Endothelial cell of umbilical vein (primary cell): ENCODE measurements around the gene OR52A5. TPM values are rescaled to one million over a fixed set of nuclear protein-coding genes. Genes with fewer than 3 reads are reported as not detected.

ENCODE experiments used
- BruUV-seq: library from RNA; stranded (reverse); fragments of 400-500 nt; replicated peaks from 2 replicates; lab custom pipeline; 2021; lab: Mats Ljungman, UMichigan
- CTCF ChIA-PET: fragments of 300-600, 350-600 bp; sonication (Branson Sonifier 250); formaldehyde crosslinking; loops from one replicate; lab custom pipeline; 2021; ENCODE audit warnings: antibody characterized with exemption, inconsistent platforms; lab: Charles Lee
- POLR2A ChIA-PET: fragments of 300-600, 350-600 bp; sonication (Branson Sonifier 250); formaldehyde crosslinking; loops from one replicate; lab custom pipeline; 2021; ENCODE audit warnings: antibody characterized with exemption, inconsistent platforms; lab: Charles Lee
- DNase-seq: peaks from one replicate; pipeline ENCODE4 v3.0.0-alpha.2; 2011; ENCODE audit warnings: low read depth, low spot score
- FAIRE-seq: peaks from 2 replicates; lab custom pipeline; 2011; peaks lifted over from hg19 to GRCh38; lab: Jason Lieb, UNC
- H2AFZ ChIP-seq: 2 replicates; pipeline ENCODE4 v1.6.0; 2012; ENCODE audit warnings: low read depth, low read length, control low read depth, inconsistent platforms
- H3K27ac ChIP-seq: 2 replicates; pipeline ENCODE4 v1.5.1; 2011; ENCODE audit warnings: low read depth, mild to moderate bottlenecking, control low read depth, low read length, moderate library complexity; ENCODE audit not compliant: insufficient read depth
- H3K27me3 ChIP-seq, 2 experiments: 2 replicates each; pipeline versions ENCODE4 v1.6.0 to v1.6.1; 2011; ENCODE audit warnings: low read length in 2 of 2, mixed read lengths in 1 of 2; ENCODE audit not compliant: control insufficient read depth in 2 of 2, insufficient read depth in 2 of 2
- H3K36me3 ChIP-seq, 2 experiments: 2 replicates in 1 of 2; 3 replicates in 1 of 2; pipeline ENCODE4 v1.5.1; 2011; ENCODE audit warnings: low read length in 2 of 2, mild to moderate bottlenecking in 1 of 2, moderate library complexity in 1 of 2; ENCODE audit not compliant: control insufficient read depth in 2 of 2, insufficient read depth in 2 of 2; ENCODE audit errors: extremely low read depth in 1 of 2
- H3K4me1 ChIP-seq: 3 replicates; pipeline ENCODE4 v1.5.1; 2011; ENCODE audit warnings: mild to moderate bottlenecking, low read length; ENCODE audit not compliant: control insufficient read depth, insufficient read depth; ENCODE audit errors: extremely low read depth
- H3K4me2 ChIP-seq: 2 replicates; pipeline ENCODE4 v1.6.1; 2011; ENCODE audit warnings: low read length, control low read depth, mixed read lengths; ENCODE audit not compliant: insufficient read depth
- H3K4me3 ChIP-seq, 3 experiments: fragments of 200-600 bp in 1 of 3; sonication (generic), shearing (Covaris generic) in 1 of 3; replicated peaks in 1 of 3; 2 replicates each; pipeline ENCODE4 v1.5.1; 2011 to 2016; ENCODE audit warnings: control low read depth in 3 of 3, low read length in 3 of 3, mild to moderate bottlenecking in 2 of 3, inconsistent platforms in 1 of 3, low read depth in 1 of 3, moderate library complexity in 1 of 3; ENCODE audit not compliant: insufficient read depth in 1 of 3
- H3K79me2 ChIP-seq: 2 replicates; pipeline ENCODE4 v1.6.0; 2012; ENCODE audit warnings: low read length, inconsistent platforms; ENCODE audit not compliant: control insufficient read depth, insufficient read depth
- H3K9ac ChIP-seq: replicated peaks from 2 replicates; pipeline ENCODE3; 2011; ENCODE audit warnings: low read length, control low read depth; ENCODE audit not compliant: insufficient read depth; ENCODE audit errors: extremely low read depth
- H3K9me1 ChIP-seq: replicated peaks from 3 replicates; pipeline ENCODE4 v1.6.0; 2011; ENCODE audit warnings: mild to moderate bottlenecking, low read length; ENCODE audit not compliant: control insufficient read depth, insufficient read depth; ENCODE audit errors: extremely low read depth
- H3K9me3 ChIP-seq: replicated peaks from 2 replicates; pipeline ENCODE4 v1.5.1; 2012; ENCODE audit warnings: low read length, inconsistent platforms; ENCODE audit not compliant: control insufficient read depth, insufficient read depth
- H4K20me1 ChIP-seq: replicated peaks from 2 replicates; pipeline ENCODE3; 2011; ENCODE audit warnings: mild to moderate bottlenecking, low read length; ENCODE audit not compliant: control insufficient read depth, insufficient read depth; ENCODE audit errors: extremely low read depth
- EZH2 ChIP-seq: IDR thresholded peaks from 2 replicates; pipeline ENCODE4 v1.6.1; 2012; ENCODE audit warnings: borderline replicate concordance, low read depth, mild to moderate bottlenecking, moderate library complexity, low read length, inconsistent platforms; ENCODE audit not compliant: severe bottlenecking
- FOS ChIP-seq: IDR thresholded peaks from 2 replicates; pipeline ENCODE4 v1.6.1; 2011; ENCODE audit warnings: mild to moderate bottlenecking, low read length, moderate library complexity, borderline replicate concordance; ENCODE audit not compliant: insufficient read depth
- GATA2 ChIP-seq: IDR thresholded peaks from 2 replicates; pipeline ENCODE4 v1.7.0; 2011; ENCODE audit warnings: low read depth, mild to moderate bottlenecking, moderate library complexity, mixed read lengths, low read length; ENCODE audit not compliant: insufficient read length, insufficient read depth
- JUN ChIP-seq: IDR thresholded peaks from 2 replicates; pipeline ENCODE4 v1.6.1; 2011; ENCODE audit warnings: borderline replicate concordance, low read depth; ENCODE audit not compliant: insufficient read length, insufficient read depth
- MYC ChIP-seq: IDR thresholded peaks from one replicate; pipeline ENCODE4 v1.6.1; 2011; ENCODE audit warnings: mild to moderate bottlenecking, low read depth, low read length
- POLR2A ChIP-seq: IDR thresholded peaks from 2 replicates; pipeline ENCODE4 v1.6.1; 2012; ENCODE audit warnings: low read depth, mild to moderate bottlenecking, control low read depth, low read length
- POLR2AphosphoS5 ChIP-seq: IDR thresholded peaks from 2 replicates; pipeline ENCODE4 v1.6.1; 2012; ENCODE audit warnings: low read depth, mild to moderate bottlenecking, control low read depth, low read length, moderate library complexity; ENCODE audit not compliant: insufficient read depth
- dilution Hi-C: fragments of 300-500 bp; cut with MboI; formaldehyde crosslinking; loops from one replicate; pipeline ENCODE4 v1.15.0; 2019; ENCODE audit warnings: low sequenced_read_pairs; ENCODE audit not compliant: extremely low pct_ligation_motif_present
- intact Hi-C: fragments of 100-400 bp; cut with micrococcal nuclease; formaldehyde crosslinking; loops from one replicate; pipeline ENCODE4 v1.10.0; 2022
- polyA plus RNA-seq, 4 experiments: library from polyadenylated mRNA; depleted of rRNA in 3 of 4; stranded (reverse) in 3 of 4; unstranded in 1 of 4; fragments of >200 nt; gene quantifications; 2 replicates each; pipeline versions ENCODE4 v1.2.1 to v1.2.3, GENCODE V29; 2011 to 2012; ENCODE audit warnings: missing spikeins in 1 of 4
- total RNA-seq: library from RNA; stranded (reverse); gene quantifications from 2 replicates; pipeline ENCODE4 v1.2.3, GENCODE V29; 2021
- TF ChIP-seq, protein P1 (sequence below), 2 donors: IDR thresholded peaks; 1 replicate in 1 of 2; 2 replicates in 1 of 2; pipeline ENCODE4 v1.5.1; 2011; ENCODE audit warnings: low read length in 2 of 2, mild to moderate bottlenecking in 2 of 2, moderate library complexity in 2 of 2, control low read depth in 1 of 2, inconsistent platforms in 1 of 2, low read depth in 1 of 2; ENCODE audit not compliant: insufficient read depth in 1 of 2; ENCODE audit errors: extremely low read depth in 1 of 2
- TF ChIP-seq, protein P2 (sequence below): IDR thresholded peaks from 2 replicates; pipeline ENCODE4 v1.6.1; 2011; ENCODE audit not compliant: insufficient read depth, insufficient read length

OR52A5 gene
- total and polyA plus RNA-seq, 2 donors (not counting 3 experiments of a cell fraction or from before 2014, with no cell fraction given), result not detected

DNA sequence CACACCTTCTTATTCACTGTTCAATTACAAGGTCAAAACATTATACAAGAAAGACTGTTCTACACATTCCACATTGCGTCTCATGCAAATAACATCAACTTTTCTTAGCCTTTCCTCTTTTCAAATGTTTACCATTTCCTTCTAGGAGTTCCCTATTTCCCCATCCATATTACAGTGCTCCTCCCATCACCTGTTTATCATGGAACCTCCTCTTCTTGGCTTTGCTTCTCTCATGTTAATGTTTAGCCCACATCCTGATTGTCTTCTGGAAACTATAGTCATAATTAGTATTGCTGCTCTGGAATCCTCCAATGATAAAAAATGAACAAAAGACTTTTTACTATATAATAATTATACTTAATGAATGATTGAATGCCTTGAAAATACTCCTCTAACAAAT, 47.5 kb downstream of the OR52A5 start:
- no TSS peak for BruUV-seq
- Histone ChIP-seq H3K36me3 (no peaks in the 10 kb centered on the region), H4K20me1 (no peaks in the 10 kb centered on the region), H3K27ac (no peak overlapping the region), H3K9ac (no peak overlapping the region), H3K79me2 (no peaks in the 10 kb centered on the region), H3K27me3 (no peaks in the 10 kb centered on the region), H3K9me1 (no peaks in the 10 kb centered on the region), H2AFZ (no peak overlapping the region), H3K4me1 (no peaks in the 10 kb centered on the region), H3K9me3 (no peaks in the 10 kb centered on the region), H3K4me3 (no peak overlapping the region), H3K4me2 (no peak overlapping the region)
- POLR2A ChIA-PET, result no interaction called here
- intact Hi-C loops, result no loop called here
- DNase-seq (no peak), FAIRE-seq (no peak)
- CTCF ChIA-PET, result no interaction called here
- no peak for TF ChIP-seq JUN
- TF ChIP-seq POLR2AphosphoS5, result no peak
- TF ChIP-seq EZH2, result no peak
- TF ChIP-seq, protein P1, sequence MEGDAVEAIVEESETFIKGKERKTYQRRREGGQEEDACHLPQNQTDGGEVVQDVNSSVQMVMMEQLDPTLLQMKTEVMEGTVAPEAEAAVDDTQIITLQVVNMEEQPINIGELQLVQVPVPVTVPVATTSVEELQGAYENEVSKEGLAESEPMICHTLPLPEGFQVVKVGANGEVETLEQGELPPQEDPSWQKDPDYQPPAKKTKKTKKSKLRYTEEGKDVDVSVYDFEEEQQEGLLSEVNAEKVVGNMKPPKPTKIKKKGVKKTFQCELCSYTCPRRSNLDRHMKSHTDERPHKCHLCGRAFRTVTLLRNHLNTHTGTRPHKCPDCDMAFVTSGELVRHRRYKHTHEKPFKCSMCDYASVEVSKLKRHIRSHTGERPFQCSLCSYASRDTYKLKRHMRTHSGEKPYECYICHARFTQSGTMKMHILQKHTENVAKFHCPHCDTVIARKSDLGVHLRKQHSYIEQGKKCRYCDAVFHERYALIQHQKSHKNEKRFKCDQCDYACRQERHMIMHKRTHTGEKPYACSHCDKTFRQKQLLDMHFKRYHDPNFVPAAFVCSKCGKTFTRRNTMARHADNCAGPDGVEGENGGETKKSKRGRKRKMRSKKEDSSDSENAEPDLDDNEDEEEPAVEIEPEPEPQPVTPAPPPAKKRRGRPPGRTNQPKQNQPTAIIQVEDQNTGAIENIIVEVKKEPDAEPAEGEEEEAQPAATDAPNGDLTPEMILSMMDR (IDR thresholded peaks at IDR 0.05; ENCODE audit: extremely low read depth in 1 of 2, insufficient read depth in 1 of 2, low read depth in 1 of 2, low read length in 2 of 2), result no peak
- TF ChIP-seq, protein P2, sequence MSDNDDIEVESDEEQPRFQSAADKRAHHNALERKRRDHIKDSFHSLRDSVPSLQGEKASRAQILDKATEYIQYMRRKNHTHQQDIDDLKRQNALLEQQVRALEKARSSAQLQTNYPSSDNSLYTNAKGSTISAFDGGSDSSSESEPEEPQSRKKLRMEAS, result no peak
- no peak for TF ChIP-seq POLR2A
- no peak for TF ChIP-seq FOS
- TF ChIP-seq GATA2, result no peak
- no peak for TF ChIP-seq MYC
- dilution Hi-C loops, result no loop called here
